Mesenteric fat pad (tissue), 1 donor: ENCODE results near the gene AKAP4. TPM values are rescaled to one million over a fixed set of nuclear protein-coding genes. Genes with fewer than 3 reads are reported as not detected.

Experiments used
- DNase-seq: peaks from one replicate; pipeline ENCODE4 v3.0.0-alpha.2; 2020; ENCODE audit warnings: low spot score
- long read RNA-seq: library from polyadenylated mRNA; unstranded; transcript quantifications from one replicate; pipeline ENCODE4 v2.0.0, GENCODE V29; 2020
- total RNA-seq: library from RNA; stranded (reverse); fragmentation: NEBNext Ultra II Directional; extraction: Animal tissue kit (Norgen Biotek cat#: 25700); gene quantifications from one replicate; pipeline ENCODE4 v1.2.1, GENCODE V29; 2021
- donor health status: DM: yes; HTN: yes; CAD: no.

AKAP4 gene, protein sequence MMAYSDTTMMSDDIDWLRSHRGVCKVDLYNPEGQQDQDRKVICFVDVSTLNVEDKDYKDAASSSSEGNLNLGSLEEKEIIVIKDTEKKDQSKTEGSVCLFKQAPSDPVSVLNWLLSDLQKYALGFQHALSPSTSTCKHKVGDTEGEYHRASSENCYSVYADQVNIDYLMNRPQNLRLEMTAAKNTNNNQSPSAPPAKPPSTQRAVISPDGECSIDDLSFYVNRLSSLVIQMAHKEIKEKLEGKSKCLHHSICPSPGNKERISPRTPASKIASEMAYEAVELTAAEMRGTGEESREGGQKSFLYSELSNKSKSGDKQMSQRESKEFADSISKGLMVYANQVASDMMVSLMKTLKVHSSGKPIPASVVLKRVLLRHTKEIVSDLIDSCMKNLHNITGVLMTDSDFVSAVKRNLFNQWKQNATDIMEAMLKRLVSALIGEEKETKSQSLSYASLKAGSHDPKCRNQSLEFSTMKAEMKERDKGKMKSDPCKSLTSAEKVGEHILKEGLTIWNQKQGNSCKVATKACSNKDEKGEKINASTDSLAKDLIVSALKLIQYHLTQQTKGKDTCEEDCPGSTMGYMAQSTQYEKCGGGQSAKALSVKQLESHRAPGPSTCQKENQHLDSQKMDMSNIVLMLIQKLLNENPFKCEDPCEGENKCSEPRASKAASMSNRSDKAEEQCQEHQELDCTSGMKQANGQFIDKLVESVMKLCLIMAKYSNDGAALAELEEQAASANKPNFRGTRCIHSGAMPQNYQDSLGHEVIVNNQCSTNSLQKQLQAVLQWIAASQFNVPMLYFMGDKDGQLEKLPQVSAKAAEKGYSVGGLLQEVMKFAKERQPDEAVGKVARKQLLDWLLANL
- not detected for total RNA-seq
- long read RNA-seq: 0 reads

DNA sequence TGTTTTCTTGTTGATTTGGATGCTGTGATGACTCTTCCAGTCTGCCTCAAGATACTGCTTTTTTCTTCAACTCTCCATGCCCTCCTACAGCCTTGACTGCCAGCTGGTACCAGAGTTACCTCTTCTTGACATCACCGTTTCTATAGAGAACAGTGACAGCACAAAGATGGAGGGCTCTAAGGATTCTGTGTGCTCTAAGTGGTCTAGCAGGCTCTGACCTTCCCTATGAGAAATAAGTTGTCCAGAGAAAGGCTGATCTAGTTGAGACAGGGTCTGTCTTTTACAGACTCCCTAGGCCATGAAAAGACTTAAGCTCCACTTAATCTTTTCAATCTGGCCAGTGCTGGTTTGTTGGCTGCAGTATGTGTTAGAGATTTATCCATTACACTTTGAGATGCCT lies at the start of gene AKAP4:
Gene AKAP4 (minus strand): TSS at position 101 of the 400 bp plus-strand sequence. CDS start 118 bp downstream, outside the sequence.
- DNase-seq: no peak

DNA sequence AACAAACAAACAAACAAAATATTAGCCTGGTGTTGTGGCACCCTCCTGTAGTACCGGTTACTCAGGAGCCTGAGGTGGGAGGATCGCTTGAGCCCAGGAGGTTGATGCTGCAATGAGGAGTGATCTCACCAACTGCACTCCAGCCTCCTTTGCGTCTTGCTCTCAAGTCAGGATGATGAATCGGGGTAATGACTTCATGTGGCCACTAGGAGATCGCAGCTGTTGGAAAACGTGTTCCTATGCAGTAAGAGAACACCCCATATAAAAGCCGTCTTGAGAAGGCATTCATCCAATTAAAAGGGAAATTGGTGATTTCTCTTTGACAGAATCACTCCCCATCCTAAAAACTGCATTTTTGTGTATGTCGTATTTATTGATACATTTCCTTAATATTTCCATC lies 10.7 kb upstream of the AKAP4 start:
- no peak for DNase-seq

DNA sequence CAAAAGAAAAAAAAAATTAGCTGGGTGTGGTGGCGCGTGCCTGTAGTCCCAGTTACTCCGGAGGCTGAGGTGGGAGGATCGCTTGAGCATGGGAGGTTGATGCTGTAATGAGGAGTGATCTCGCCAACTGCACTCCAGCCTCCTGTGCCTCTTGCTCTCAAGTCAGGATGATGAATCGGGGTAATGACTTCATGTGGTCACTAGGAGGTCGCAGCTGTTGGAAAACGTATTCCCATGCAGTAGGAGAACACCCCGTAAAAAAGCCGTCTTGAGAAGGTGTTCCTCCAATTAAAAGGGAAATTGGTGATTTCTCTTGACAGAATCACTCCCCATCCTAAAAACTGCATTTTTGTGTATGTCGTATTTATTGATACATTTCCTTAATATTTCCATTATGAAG lies 5.9 kb upstream of the AKAP4 start:
- no peak for DNase-seq

DNA sequence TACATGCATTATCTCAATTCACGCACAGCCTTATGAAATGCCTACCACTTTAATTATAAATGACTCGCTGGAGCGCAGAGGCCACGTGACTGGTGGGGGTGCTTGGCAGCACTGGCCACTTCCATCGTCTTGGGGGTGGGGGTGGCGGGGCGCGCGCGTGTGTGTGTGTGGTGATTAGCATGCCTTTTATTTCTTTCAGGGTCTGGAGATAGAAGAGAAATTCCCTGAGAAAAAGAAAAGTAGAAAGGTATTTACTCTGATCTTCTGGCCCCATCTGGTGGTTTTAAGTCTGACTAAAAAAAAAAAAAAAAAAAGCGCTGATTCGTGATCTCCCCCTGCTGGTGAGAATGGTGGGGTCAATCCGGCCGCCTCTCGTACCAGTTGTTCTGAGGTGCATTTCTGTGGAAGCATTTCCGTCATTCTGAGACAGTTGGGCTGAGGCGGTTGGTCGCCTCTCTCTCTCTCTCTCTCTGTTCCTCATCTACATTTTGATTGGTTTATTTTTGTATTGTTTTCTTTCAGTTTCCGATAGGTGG lies 3.6 kb upstream of the AKAP4 start, which contains the start of gene CCNB3:
Gene CCNB3 (plus strand): TSS at position 402 of the 536 bp plus-strand sequence. CDS start 80,399 bp downstream, outside the sequence.
- no peak for DNase-seq

DNA sequence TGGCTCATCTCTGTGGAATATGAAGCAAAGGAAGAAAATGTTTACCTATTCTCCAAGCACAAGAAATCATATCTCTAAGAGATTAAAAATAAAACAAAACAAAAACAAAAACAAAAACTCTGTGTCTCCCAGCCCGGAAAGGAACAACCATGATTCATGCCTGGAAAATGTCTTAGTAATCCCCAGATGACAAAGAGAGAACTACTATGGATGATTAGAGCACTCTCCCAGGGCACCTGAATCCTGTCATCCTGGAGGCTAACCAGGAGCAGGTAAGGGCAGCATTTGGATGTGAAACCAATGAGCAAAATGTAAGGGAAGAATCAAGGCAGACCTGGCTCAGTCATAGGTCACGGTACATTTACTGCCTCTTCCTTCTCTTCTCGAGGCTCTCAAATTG lies 1.7 kb upstream of the AKAP4 start:
- DNase-seq: no peak

DNA sequence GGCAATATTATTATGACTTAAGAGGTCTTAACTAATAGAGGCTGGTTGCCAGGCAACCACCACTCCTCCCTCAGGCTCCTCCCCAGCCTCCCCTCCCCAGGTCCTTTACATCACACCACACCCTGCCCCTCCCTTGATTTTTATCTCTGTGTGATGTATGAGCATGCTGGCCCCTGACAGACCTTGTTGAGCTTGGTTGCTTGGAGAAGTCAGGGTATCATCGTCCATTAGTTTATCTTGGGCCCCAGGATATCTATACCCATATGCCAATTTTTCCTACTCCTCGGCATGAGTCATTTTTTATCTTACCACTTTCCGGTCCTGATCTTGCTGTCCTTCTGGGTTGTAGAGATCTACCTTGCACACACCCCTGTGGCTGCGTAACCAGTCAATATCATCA lies 2.5 kb downstream of the AKAP4 start:
- DNase-seq: no peak

DNA sequence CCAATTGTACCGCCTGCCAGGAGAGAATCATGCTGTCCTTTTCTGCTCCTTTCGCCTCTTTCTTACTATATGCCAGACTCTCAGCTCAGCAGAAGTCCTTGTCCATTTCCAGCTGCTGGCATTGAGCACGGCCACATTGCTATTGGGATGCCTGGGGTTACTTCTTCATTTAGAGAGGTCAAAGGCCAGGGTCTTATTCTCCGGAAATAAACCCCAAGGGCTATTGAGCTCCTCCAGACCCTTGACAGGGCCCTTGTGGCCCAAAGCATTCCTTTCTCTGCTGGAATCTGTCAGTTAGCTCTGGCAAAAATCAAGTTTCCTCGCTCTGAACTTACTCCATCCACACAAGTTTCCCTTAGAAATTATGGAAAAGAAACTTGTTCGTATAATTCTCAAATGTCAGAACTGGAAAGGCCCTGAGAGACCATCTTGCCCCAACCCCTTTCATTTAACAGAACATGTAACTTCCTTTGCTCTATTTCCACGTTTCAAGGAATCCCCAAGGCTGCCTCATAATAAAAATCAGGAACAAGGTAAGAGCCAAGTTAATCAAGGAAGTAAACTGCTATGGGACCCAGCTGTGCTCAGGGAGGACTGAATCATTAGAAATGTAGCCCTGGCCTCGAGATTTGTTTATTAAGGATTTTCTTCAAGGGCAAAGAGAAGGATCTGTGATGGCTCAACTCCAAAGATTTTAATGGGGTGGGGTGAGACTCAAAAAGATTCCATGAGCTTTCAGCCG lies 11.8 kb downstream of the AKAP4 start:
- DNase-seq: no peak

DNA sequence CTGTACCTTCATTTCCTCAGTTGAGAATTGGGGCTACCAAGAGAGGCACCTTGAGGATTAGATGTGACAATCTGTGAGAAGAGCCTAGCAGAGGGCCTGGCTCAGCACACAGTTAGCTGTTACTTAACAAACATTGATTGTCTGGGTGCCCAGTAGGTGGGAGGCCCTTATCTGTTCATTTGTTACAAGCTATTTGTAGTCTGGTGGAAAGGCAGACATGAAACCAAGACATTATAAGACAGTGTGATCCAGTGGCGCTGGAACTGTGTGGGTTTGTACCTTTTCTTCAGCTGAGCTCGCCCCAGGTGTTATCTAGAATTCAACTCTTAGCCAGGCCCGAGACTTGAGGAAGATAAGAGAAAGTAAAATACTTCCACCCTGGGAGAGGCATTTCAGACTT lies 16.9 kb downstream of the AKAP4 start:
- DNase-seq: no peak

DNA sequence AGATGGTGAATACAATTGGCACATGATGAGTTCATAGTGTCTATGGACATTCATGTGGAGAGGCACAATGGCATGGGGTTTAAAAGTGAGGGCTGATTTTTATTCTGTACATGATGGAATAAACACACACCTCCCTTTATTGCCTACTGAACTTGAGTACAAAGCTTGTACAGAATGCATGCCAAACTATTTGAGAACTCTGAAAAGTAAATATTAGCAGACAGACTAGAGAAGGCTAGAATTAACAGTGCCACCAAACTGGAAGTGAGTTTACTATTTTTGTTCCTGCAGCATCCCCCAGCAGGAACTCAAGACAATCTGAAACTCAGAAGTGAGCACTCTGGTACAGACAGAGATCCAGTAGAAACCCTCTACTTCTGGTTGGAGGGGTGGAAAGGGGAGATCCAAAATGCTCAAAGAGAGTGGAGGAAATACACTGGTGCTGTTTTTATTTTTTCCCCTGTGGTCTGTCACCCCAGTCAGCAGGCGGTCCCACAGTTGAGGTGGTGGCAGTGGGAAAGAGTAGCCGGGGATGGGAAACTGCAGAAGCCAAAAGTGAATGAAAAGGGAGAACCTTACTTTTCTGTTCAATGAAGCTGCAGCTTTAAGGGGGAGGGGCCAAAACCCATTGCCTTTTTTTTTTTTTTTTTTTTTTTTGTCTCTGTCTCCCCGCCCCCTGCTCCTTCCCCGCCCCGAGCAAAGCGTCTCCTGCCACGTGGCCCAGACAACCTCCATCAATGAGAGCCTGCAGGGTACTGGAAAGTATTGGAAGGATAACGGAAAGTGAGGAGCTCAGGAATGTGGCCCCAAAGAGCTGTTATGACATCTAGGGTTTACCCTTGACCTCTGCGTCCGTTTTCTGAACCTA lies 20.5 kb downstream of the AKAP4 start:
- DNase-seq: no peak

DNA sequence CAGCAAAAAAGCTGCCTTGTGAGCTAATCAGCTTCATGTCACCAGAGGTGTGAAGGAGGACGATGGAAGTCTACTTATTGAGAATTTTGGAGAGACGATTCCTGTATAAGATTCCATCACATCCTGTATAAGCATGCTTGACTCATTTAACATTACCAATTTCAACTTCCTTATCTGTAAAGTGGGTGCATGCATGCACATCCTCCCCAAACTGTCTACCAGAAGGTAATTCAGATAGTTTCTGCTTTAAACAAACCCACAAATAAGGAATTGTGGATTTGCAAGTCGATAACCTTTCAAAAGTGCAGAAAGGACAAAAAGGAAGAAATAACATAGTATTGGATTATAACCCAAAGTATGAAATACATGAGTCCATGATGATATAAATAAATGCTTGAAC lies 31.1 kb downstream of the AKAP4 start:
- no peak for DNase-seq

DNA sequence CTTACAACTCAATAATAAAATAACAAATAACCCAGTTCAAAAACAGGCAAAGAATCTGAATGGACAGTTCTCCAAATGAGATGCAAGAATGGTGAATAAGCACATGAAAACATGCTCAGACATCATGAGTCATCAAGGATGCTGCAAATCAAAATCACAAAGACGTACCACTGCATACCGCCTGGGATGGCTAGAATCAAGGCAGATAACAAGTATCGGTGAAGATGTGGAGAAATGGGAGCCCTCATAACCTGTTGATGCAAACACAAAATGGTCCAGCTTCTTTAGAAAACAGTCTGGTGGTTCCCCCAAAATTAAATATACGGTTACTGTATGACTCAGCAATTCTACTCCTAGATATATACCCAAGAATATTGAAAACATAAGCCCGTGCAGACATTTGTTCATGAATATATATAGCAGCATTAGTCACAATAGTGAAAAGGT lies 32.5 kb downstream of the AKAP4 start:
- DNase-seq: no peak

DNA sequence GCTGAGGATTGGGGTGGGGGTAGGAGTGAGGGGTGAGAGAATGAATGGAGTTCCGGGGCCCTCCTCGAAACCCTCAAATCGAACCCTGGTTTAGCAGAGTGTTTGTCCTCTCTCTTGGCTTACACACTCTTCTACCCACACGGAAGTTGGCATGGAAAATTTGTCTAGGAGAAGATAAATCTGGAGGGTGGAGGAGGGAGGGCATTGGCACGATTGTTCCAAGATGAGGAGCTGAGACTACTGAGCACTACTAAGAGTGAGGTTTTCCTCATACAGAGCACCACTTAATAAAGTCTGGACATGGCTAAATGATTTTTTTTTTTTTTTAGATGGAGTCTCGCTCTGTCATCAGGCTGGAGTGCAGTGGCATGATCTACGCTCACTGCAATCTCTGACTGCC lies 33.4 kb downstream of the AKAP4 start:
- no peak for DNase-seq

DNA sequence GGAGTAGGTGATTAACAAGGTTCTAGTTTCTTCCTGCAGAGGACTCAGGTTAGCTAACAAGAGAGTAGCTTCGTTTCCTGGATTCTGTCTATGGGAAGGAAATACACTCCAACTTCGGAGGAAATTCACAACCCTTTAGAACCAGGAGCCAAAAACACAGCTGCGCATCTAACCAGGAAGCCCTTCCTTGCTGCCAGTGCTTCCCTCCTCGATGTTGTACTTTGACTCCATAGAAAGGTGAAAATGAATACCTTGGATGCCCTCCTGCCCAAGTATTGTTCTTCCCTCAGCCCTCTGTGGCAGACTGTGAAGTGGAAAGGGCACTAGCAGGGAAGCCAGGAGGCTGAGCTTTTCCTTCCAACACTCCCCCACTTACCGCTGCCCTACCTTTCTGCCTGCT lies 35.1 kb downstream of the AKAP4 start:
- DNase-seq: no peak

DNA sequence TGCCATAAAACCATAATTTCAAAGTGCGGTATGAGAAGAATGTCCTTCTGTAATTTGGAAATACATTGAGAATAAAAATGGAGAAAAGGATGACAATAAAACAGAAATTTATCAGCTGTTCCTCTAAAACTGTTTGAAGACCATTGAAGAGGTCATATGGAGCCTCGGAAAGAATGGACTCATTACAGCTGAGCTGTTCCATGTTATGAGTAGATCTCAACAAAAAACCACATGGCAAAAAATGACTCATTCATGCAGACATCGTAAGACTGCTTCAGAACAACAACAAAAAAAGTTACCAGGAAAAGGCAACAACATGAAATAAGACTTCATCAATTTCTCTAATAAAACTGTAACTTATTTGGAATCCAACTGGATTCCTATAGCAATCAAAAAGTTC lies 39.7 kb downstream of the AKAP4 start:
- no peak for DNase-seq

DNA sequence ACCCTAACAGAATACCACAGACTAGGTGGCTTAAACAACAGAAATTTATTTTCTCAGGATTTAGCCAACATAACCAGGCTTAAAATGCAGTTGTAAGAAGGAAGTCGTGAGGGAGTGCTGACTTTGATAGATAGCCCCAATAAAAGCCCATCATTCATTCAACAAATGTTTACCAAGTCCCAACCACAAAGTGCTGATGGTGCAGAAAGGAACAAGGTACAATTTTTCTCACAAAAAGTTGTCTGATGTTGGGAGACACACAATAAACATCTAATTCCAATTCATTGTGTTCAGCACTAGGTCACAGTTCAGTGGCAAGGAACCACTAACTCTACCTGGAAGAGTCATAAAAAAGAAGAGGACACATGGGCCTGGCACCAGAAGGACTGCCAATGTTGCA lies 42.2 kb downstream of the AKAP4 start:
- no peak for DNase-seq

DNA sequence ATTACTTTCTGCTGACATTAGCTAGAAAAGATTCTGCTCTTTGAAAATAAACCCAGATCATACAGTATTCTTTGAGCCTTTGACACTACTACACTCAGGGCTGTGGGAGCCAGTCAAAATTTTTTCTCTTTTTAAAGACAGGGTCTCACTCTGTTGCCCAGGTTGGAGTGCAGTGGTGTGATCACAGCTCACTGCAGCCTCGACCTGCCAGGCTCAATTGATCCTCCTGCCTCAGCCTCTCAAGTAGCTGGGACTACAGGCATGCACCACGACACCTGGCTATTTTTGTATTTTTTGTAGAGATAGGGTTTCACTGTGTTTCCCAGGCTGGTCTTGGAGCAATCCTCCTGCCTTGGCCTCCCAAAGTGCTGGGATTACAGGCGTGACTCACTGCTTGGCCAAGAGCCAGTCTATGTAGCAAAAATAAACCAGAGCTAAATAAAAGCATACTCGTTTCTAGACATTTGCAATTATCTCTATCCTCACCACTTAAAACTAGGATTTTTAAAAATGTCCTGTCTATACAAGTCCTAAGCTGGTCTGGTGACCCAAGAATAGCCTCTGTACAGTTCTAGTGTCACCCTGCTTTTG lies 43.2 kb downstream of the AKAP4 start:
- DNase-seq: no peak

DNA sequence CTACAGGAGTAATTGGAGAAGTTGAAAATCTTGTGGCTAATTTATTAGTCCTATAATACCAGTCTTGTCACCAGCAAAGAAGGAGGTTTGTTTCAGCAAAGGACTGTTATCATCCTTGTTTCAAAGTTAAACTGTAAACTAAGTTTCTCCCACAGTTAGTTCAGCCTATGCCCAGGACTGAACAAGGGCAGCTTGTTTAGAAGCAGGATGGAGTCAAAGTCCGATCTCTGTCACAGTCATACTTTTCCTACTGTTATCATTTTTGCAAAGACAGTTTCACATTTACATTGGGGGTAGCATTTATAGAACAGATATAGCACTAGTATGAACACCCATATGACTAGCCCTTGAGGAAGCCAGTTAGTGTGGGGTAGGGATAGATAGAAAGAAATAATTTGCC lies 46.4 kb downstream of the AKAP4 start:
- DNase-seq: no peak

DNA sequence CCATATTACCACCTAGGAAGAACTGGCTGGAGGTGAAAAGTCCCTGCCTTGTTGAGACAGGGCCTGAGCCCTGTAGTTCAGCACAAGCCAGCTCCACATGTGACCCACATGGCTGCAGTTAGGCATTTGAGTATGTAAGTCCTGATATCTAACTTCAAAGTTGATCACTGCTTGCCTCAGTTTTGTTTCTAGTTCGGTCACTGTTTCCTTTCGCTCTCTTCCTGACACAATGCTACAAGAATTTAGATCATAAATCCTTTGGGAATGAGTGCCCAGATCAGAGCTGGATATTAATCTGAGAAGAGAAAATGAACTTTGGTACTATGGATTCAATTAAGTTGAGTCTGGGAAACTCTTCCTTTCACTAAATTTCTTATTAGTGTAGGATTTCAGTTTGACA lies 48.4 kb downstream of the AKAP4 start:
- no peak for DNase-seq

DNA sequence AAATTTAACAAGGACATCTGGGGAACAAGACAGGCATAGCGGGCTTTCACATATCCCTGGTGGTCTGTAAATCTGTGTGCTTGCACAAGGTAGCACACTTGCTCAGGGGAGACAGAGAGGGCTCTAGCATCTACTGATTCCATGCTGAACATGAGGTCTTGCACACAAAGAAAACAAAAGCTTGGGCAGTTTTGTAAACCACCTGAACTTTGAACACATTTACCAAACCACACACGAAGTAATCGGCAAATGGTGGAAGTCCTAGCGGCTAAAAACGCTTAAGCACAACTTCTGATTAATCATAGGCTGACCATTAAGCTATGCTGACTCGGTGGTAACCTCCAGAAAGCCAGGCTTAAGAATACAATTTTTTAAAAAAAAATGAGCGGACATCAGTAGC lies 52.8 kb downstream of the AKAP4 start:
- no peak for DNase-seq
